Panc1 (cell line): Measurements from ENCODE around the gene PLD1. TPM values are rescaled to one million over a fixed set of nuclear protein-coding genes. Genes with fewer than 3 reads are reported as not detected.

Source experiments
- ATAC-seq: fragments of 200-7000 bp; cut with Tn5 transposase; 2 replicates; pipeline ENCODE4 v1.9.1; 2020; ENCODE audit warnings: mild to moderate bottlenecking, moderate library complexity
- BruUV-seq: library from RNA; stranded (reverse); fragments of 400-500 nt; replicated peaks from 2 replicates; lab custom pipeline; 2021; lab: Mats Ljungman, UMichigan
- CTCF ChIA-PET: fragments of 300-600 bp; sonication (Branson Sonifier 250); formaldehyde crosslinking; loops from one replicate; lab custom pipeline; 2022; ENCODE audit warnings: antibody characterized with exemption; lab: Charles Lee
- POLR2A ChIA-PET: fragments of 300-600 bp; sonication (Branson Sonifier 250); formaldehyde crosslinking; loops from one replicate; lab custom pipeline; 2022; ENCODE audit warnings: antibody characterized with exemption; lab: Charles Lee
- DNase-seq: peaks from one replicate; pipeline ENCODE4 v3.0.0-alpha.2; 2010; ENCODE audit warnings: low read depth, low spot score
- H3K27ac ChIP-seq: 2 replicates; pipeline ENCODE4 v1.5.1; 2011; ENCODE audit warnings: mild to moderate bottlenecking, low read length, inconsistent platforms
- H3K27me3 ChIP-seq: fragments of 200-500 bp; sonication (Bioruptor generic); 2 replicates; pipeline ENCODE4 v1.6.0; 2014; ENCODE audit warnings: low read length, inconsistent platforms; ENCODE audit not compliant: control insufficient read depth, insufficient read depth
- H3K36me3 ChIP-seq: fragments of 200-500 bp; sonication (Bioruptor generic); 2 replicates; pipeline ENCODE4 v1.5.1; 2014; ENCODE audit warnings: inconsistent platforms, mild to moderate bottlenecking, low read length, moderate library complexity; ENCODE audit not compliant: control insufficient read depth, insufficient read depth
- H3K4me1 ChIP-seq: 2 replicates; pipeline ENCODE4 v1.5.1; 2011; ENCODE audit warnings: inconsistent platforms, mild to moderate bottlenecking, low read length, moderate library complexity; ENCODE audit not compliant: control insufficient read depth, insufficient read depth
- H3K4me3 ChIP-seq, 2 experiments: 2 replicates each; pipeline ENCODE4 v1.5.1; 2011 to 2012; ENCODE audit warnings: low read depth in 2 of 2, low read length in 2 of 2, mild to moderate bottlenecking in 2 of 2, inconsistent platforms in 1 of 2, moderate library complexity in 1 of 2
- H3K9me3 ChIP-seq: fragments of 200-500 bp; sonication (Bioruptor generic); 2 replicates; pipeline ENCODE4 v1.5.1; 2014; ENCODE audit warnings: low read depth, mild to moderate bottlenecking, inconsistent platforms, low read length, moderate library complexity; ENCODE audit not compliant: control insufficient read depth, insufficient read depth
- CTCF ChIP-seq: fragments of 450-650 bp; IDR thresholded peaks from 2 replicates; pipeline ENCODE4 v1.5.1; 2017; ENCODE audit warnings: mild to moderate bottlenecking
- POLR2AphosphoS5 ChIP-seq: IDR thresholded peaks from 2 replicates; pipeline ENCODE4 v1.6.1; 2012; ENCODE audit warnings: mild to moderate bottlenecking, low read depth, low read length, moderate library complexity
- REST ChIP-seq, 2 experiments: IDR thresholded peaks; 2 replicates each; pipeline ENCODE4 v1.6.1; 2011 to 2012; ENCODE audit warnings: low read depth in 2 of 2, control low read depth in 1 of 2, low read length in 1 of 2, mild to moderate bottlenecking in 1 of 2, moderate library complexity in 1 of 2; ENCODE audit not compliant: insufficient read depth in 1 of 2
- SIN3A ChIP-seq: IDR thresholded peaks from 2 replicates; pipeline ENCODE4 v1.6.1; 2012; ENCODE audit warnings: low read depth, mild to moderate bottlenecking, low read length, moderate library complexity, borderline replicate concordance; ENCODE audit not compliant: insufficient read depth
- TCF7L2 ChIP-seq: IDR thresholded peaks from 2 replicates; pipeline ENCODE4 v1.6.1; 2011; ENCODE audit warnings: mild to moderate bottlenecking, low read depth, low read length, inconsistent platforms
- in situ Hi-C: cut with HindIII; loops from 2 replicates; pipeline ENCODE4 v1.10.0; 2016; ENCODE audit warnings: low sequenced_read_pairs, low pct_unique_long_range_greater_than_20kb
- intact Hi-C: fragments of 100-400 bp; cut with micrococcal nuclease; formaldehyde crosslinking; loops from one replicate; pipeline ENCODE4 v1.10.0; 2022; ENCODE audit not compliant: unreplicated experiment
- total RNA-seq: library from RNA; stranded (reverse); gene quantifications from one replicate; pipeline ENCODE4 v1.2.1, GENCODE V29; 2021; ENCODE audit not compliant: unreplicated experiment

PLD1 gene
- total RNA-seq, 1 experiment from 2014 or later, result 20.6 TPM

GRCh38 chr3:171672538-171672937, 137.7 kb downstream of the PLD1 start:
- Histone ChIP-seq H3K4me1 (no peaks in the 10 kb centered on the region), H3K36me3 (no peaks in the 10 kb centered on the region), H3K9me3 (no peaks in the 10 kb centered on the region), H3K27me3 (no peaks in the 10 kb centered on the region), H3K27ac (no peak overlapping the region), H3K4me3 (no peak overlapping the region)
- intact Hi-C loops, result no loop called here
- ChIA-PET CTCF (no interaction called here), POLR2A (interaction anchor here (0.6 to 1.2 kb wide), 2 partner anchors 12 to 923 kb away, joined by 3 to 5 read pairs; no protein-coding TSS in a partner anchor)
- in situ Hi-C loops, result no loop called here
- no peak for TF ChIP-seq REST (IDR thresholded peaks at IDR 0.05; ENCODE audit: insufficient read depth in 1 of 2, low read depth in 2 of 2, low read length in 1 of 2)
- no peak for ATAC-seq
- DNase-seq, result no peak
- BruUV-seq, result no TSS peak

- Histone ChIP-seq H3K4me3 (no peak overlapping the region), H3K4me1 (no peaks in the 10 kb centered on the region), H3K27me3 (no peaks in the 10 kb centered on the region), H3K36me3 (no peaks in the 10 kb centered on the region), H3K27ac (no peak overlapping the region), H3K9me3 (no peaks in the 10 kb centered on the region)
- DNase-seq, result no peak
- TF ChIP-seq SIN3A (no peak), TCF7L2 (no peak), CTCF (no peak), REST (IDR thresholded peaks at IDR 0.05; ENCODE audit: insufficient read depth in 1 of 2, low read depth in 2 of 2, low read length in 1 of 2) (no peak), POLR2AphosphoS5 (no peak)
- intact Hi-C loops (no loop called here), in situ Hi-C loops (no loop called here)
- no peak for ATAC-seq
- ChIA-PET CTCF (no interaction called here), POLR2A (interaction anchor here (0.6 to 1.2 kb wide), 2 partner anchors 12 to 824 kb away, joined by 3 read pairs; no protein-coding TSS in a partner anchor)
- no TSS peak for BruUV-seq
Measured at GRCh38 chr3:171672124-171672523, 138.2 kb downstream of the PLD1 start.
